Adrenal gland (tissue), 5 donors: ENCODE measurements around the gene PLD3.

ENCODE experiments used
- POLR2A ChIP-seq, 2 donors: fragments of 450-650 bp; IDR thresholded peaks; one replicate each; pipeline ENCODE4 v1.6.1; 2017; ENCODE audit warnings: antibody characterized with exemption in 2 of 2, mild to moderate bottlenecking in 2 of 2, moderate library complexity in 1 of 2
- TF ChIP-seq, protein P1 (sequence below), 6 experiments: fragments of 450-650 bp in 4 of 6; fragments of 200-600 bp in 2 of 6; sonication (generic) in 1 of 6; IDR thresholded peaks; 1 replicate in 5 of 6; 2 replicates in 1 of 6; pipeline versions ENCODE4 v1.5.1 to v1.8.0; 2016 to 2021; ENCODE audit warnings: antibody characterized with exemption in 6 of 6, mild to moderate bottlenecking in 2 of 6, moderate library complexity in 1 of 6
- donor health status: DM: no; HTN: no; CAD: no.

DNA sequence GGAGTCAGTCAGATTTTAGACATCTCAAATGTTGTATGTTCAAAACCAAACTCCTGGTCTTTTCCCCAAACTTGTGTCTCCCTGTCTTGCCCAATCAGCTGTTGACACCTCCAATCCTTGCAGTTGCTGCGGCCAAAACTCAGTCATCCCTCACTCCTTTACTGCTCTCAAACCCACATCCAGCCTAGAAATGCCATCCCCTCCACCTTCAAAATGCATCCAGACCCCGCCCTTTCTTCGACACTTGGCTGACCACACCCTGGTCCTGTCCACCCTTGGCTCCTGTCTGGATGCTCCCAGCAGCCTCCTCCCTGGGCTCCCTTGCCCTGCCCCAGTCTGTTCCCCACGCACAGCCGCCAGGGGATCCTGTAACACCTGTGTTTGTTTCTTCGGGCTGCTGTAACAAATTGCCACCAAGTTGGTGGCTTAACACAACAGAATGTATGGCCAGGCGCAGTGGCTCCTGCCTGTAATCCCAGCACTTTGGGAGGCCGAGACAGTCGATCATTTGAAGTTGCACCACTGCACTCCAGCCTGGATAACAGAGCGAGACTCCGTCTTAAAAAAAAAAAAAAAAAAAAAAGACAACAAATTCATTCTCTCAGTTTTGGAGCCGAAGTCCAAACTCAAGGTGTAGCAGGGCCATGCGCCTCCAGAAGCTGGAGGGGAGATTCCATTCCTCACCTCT is 11.7 kb downstream of the PLD3 start:
- TF ChIP-seq, protein P1, sequence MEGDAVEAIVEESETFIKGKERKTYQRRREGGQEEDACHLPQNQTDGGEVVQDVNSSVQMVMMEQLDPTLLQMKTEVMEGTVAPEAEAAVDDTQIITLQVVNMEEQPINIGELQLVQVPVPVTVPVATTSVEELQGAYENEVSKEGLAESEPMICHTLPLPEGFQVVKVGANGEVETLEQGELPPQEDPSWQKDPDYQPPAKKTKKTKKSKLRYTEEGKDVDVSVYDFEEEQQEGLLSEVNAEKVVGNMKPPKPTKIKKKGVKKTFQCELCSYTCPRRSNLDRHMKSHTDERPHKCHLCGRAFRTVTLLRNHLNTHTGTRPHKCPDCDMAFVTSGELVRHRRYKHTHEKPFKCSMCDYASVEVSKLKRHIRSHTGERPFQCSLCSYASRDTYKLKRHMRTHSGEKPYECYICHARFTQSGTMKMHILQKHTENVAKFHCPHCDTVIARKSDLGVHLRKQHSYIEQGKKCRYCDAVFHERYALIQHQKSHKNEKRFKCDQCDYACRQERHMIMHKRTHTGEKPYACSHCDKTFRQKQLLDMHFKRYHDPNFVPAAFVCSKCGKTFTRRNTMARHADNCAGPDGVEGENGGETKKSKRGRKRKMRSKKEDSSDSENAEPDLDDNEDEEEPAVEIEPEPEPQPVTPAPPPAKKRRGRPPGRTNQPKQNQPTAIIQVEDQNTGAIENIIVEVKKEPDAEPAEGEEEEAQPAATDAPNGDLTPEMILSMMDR (IDR thresholded peaks at IDR 0.05) = no peak
- TF ChIP-seq POLR2A (IDR thresholded peaks at IDR 0.05) = no peak
